Left forelimb (tissue), 1 donor: ENCODE measurements around the gene IQCM.

Experiments
- DNase-seq: peaks from one replicate; pipeline ENCODE4 v3.0.0-alpha.2; 2018; ENCODE audit warnings: low spot score

The IQCM gene

DNA sequence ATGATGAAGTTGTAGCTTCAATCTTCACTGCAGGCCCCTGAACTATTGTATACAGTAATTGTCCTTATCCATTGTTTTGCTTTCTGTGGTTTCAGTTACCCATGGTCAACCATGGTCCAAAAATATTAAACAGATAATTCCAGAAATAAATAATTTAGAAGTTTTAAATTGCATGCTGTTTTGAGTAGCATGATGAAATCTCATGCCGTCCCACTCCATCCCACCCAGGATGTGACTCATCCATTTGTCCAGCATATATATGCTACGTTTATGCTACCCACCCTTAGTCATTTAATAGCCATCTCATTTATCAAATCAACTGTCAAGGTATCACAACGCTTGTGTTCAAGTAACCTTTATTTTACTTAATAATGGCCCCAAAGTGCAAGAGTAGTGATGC is 34.5 kb downstream of the IQCM start:
- no peak for DNase-seq

DNA sequence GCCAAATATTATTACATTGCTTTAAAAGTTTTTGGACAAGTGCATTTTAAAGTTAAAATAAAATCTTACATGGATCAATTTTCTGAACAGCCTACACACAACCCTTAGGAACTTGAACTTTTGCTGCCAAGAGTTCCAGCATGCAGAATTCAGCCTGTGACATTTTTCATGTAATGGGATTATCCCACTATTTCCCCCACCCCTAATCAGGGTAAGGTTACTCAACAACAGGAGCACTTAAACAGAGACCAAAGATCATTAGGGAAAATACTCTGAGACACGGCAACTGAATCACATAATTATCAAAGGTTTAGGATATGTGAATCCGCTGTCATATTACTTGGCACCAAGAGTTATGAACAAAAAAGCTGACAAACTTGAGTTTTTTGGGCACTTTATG is 47.2 kb downstream of the IQCM start:
- no peak for DNase-seq

DNA sequence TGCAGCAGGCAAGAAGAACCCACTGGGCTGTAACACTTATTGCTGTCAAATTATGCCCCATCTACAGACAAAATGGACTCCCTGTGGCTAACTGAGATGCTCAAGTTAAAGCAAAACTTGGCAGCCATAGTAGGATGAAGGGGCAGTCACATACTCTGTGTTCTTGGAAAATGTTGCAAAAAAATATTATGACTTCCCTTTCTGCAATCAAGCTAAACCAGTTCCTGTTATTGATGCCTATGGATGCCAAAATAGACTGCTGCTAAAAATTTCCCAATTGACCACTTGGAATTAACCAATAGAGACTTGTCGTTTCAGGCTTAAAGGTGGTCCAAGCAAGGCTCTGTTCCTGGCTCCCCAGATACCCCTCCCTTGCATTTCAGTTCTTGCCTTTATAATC is 49.5 kb downstream of the IQCM start:
- DNase-seq: no peak

DNA sequence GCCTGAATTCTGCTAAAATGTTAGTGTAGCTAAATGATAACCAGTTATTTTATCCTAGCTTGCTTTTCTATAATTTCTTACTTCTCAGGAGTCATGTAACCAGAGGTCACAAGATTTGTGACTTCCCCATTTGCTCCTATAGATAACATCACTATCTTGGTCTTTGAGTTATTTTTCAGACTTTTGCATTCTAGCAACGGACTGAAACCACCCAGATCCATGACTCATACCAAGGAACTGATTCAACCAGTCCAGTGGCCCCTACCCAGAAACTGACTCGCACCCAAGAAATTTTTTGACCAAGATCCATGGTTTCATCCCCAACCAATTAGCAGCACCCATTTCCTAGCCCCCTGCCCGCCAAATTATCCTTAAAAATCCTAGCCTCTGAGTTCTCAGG is 50.0 kb downstream of the IQCM start:
- no peak for DNase-seq

DNA sequence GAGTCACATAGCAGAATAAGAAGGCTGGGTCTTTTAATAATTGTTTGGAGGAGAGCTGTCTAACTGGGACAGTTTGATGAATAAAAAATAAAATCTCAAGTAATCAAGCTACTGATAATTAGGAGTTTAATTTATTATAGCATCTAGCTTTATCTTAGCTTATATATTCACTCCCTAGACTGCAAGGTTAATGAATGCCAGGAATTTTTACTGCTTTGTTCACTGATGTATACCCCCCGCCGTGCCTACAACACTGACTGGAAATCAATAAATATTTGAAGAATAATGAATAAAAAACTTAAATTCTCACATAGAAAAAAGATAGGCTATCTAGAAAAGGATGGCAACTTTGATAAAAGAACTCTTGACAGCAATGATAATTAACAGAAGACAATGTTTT is 59.7 kb downstream of the IQCM start:
- DNase-seq: no peak

DNA sequence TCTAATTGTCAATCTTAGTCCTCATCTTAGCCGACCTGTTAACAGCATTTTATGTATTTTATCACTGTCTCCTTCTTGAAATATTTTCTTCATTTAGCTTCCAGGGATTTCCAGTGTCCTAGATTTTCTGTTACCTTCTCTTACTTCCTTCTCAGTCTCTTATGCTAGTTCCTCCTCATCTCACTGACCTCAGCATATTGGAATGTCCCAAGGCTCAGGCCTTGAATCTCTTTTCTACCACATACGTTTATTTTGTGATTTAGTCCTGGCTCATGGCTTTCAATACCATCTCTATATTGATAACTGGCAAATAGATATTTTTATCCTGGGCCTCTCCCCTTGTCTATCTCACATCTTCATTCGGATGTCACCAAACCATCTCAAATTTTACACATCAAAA is 61.1 kb downstream of the IQCM start:
- DNase-seq: no peak

DNA sequence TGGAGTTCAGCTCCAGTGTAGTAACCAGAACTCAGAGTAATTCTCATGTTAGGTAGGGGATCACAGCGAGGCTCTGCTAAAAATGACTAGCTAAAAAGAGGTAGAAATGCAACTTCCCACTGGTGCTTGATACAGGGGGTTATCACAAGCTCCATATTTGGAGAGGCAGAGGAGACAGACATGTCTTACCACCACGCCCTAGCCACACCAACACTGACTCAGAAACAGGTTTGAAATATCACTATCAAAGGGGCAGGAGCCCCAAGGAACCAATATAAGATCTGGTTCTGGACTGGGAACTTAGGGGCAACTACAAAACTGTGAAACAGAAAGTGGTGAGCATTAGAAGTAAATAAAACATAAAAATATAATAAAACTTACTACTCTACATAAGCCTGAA is 62.9 kb downstream of the IQCM start:
- DNase-seq: no peak

DNA sequence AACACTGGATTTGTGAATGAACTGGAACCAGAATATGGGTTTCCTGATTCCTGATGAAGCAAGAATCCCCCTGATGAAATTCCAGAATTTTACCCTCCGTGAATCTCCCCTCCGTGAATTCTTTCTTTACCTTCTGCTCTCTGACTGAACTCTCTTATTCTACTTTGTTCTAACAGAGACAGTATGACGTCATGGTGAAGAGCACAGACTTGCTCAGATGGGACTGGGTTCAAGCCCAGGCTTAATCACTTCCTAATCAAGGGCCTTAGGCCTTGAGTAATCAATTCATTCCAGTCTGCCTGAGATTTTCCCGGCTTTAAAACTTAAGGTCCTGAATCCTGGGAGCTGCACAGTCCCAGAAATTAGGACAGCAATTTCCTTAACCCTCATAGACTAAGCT is 64.5 kb downstream of the IQCM start:
- DNase-seq: no peak

DNA sequence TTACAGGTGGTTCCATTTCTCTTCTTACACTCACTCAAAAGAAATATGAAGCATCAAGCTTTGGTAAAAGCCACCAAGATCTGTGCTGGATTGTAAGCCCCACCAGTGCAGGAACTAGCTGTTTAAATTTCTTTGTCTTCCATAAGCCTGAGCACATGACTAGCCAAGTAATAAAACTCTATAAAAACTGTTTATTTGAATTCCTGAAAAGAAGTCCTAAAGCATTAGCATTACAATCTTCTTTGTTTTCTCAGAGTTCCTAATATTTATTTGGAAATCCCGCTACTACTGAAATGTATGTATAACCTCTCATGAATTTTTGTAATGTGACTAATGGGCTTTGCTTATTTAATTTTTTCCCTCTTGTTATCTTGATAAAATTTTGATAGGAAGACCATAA is 65.9 kb downstream of the IQCM start:
- DNase-seq: no peak

DNA sequence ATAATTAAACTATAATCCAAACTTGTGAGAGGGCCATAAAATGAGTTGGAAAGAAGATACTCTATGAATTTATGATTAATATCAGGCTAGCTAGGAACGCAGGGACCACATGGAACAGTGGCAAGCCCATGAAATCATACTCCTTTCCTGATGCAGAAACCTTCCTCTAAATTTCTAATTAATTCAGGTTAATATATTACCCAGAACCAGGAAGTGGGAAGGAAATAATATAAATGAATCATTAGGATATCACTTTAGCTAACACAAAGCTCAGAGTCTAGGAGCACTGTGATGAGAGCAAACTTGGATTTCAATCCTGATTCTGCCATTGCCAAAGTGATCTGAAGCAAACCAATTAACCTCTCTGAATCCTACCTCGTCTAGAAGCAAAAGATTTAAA is 68.0 kb downstream of the IQCM start:
- DNase-seq: no peak

DNA sequence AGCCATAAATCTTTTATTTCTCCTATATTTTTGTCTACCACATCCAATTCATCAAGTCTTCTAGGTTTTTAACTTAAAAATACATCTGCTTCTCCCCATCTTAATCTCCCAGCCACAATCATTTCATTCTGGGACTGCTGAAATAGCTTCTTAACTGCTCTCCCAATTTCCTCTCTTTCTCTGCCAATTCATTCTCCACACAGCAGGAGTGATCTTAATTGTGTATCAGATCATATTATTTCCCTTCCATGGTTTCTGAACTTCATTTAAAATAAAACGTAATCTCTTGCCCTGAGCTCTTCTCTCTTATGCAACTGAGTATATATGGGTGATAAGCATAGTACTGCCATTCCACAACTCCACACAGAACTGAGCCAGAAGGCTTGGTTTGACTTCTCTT is 69.4 kb downstream of the IQCM start:
- DNase-seq: no peak

DNA sequence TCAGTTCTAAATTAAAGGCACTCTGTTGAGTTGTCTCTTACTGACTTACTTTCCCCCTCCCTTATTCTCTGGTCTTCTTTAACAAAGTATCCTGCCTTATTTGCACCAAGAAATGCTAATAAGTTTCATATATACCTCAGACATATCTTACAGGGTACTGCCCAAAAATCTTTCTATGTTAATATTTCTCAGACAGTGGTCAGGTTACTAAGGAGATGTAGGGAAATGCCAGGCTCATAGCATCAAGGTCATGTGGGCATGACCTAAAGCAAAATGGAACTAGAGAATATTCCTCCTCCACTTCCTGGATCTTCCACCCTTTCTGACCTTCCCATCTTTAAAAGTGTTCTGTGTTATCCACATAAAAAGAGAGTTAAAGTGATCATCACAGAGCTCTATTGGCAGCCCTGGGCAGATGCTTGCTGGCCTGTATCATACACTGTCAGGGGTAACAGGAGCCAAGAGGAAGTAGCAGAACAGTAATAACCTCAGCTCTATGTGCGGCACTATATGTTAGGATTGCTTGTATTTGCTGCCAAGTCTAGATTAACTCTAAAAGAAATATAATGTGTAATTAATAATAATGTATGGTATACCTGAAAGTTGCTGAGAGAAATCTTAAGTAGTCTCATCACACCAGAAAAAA is 74.3 kb downstream of the IQCM start:
- no peak for DNase-seq

DNA sequence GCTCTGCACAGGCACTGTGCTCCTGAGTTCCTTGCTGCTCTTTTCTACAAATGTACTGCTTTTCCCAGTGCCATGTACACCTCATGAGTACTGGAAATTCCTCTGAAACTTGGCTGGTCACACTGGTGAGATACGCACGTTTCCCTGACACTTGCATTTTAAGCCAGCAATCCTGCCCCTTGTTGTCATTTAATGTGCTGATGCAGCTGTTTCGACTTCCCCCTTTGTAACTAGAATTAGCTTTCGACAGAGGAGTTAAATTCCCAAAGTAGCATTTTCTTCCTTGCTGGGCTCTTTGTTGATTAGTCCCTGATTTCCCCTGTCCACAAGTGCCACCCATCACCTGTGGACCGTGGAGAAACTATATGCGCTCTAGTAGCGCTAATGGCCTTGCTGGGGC is 77.5 kb downstream of the IQCM start:
- DNase-seq: no peak

DNA sequence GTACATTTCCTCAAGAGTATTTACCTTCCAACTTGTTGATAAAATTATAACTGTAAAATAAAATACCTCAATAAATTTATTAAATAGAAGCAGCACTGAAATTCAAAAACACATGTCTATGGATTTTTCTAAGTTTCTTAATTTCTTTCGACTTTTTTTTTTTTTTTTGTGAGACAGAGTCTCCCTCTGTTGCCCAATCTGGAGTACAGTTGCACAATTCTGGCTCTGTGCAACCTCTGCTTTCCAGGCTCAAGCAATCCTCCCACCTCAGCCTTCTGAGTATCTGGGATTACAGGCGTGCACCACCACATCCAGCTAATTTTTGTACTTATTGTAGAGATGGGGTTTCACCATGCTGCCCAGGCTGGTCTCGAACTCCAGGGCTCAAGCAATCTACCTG is 79.8 kb downstream of the IQCM start:
- DNase-seq: no peak

DNA sequence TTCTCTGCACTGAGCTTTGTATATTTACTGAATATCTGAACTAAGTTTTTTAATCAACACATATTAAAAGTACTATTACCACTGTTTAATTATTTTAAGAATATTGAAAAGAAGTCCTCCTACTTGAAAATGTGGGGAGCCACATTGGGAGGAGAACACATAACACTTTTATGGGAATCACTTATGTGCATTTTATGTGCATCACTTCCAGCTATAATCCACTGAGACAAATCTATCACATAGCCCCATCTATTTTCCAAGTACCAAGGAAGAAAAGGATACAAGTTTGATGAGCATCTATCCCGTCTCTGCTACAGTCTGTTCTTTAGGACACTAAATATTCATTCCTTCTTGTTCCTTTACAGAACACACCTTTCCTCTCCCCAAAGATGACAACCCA is 87.2 kb downstream of the IQCM start:
- DNase-seq: no peak

DNA sequence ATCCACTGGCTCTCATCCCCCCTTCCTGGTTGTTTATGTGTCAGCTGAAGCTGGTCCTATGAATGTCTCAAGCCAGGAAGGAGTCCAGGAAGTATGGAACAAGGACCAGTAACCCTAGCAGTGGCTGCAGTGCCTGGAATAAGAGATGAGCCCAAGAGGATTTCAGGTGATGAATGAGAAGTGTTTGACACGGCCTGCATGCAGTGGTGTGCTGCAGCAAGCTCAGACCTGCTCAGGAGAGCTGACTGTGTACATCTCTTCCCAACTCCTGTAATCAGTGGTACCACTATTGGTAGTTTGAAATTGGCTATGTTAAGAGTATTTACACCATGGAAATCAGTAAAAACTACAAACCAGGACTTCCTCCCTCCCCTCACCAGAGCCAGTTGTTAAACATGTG is 88.0 kb downstream of the IQCM start:
- no peak for DNase-seq

DNA sequence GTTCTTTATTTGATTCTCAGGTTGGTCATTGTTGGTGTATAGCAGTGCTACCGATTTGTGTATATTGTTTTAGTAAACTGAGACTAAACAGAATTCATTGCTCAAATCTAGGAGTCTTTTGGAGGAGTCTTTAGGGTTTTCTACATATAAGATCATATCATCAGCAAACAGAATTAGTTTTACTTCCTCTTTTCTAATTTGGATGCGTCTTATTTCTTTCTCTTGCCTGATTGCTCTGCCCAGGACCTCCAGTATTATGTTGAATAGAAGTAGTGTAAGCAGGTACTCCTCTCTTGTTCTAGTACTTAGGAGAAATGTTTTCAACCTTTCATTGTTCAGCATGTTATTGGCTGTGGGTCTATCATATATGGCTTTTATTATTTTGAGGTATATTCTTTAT is 92.6 kb downstream of the IQCM start:
- no peak for DNase-seq

DNA sequence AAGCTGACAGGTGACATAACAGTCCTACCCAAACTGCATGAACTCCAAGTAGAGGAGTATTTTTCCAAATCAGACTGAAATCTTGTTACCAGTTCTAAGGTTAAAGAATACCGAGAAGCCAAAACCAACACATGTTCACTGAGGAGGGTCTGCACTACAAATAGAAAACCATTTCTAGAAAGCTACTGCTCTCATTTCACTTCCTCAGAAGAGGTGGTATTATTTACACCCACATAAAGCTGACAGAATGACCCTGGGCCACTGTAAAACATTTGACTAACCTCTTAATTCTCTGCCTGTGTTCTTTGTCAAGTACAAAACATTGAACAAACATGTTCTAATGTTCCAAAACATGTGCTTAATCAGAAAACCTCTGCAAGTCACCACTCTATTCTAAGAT is 95.8 kb downstream of the IQCM start:
- DNase-seq: no peak

DNA sequence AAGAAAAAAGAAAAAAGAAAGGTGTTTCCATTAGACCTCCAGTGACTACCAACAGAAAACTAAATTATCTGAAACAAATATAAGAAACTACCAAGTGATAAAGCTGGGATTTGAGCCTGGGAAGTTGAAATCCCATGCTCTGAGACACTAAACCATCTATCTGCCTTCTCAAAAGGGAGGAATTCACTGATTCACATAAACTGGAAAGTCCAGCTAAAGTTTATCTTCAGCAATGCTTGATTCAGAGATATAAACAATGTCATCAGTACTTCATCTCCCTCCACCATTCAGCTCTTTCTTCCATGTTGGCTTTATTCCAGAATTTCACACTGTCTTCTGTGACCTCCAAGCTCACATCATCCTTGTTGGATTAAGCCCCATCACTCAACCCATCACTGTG is 96.3 kb downstream of the IQCM start:
- no peak for DNase-seq

DNA sequence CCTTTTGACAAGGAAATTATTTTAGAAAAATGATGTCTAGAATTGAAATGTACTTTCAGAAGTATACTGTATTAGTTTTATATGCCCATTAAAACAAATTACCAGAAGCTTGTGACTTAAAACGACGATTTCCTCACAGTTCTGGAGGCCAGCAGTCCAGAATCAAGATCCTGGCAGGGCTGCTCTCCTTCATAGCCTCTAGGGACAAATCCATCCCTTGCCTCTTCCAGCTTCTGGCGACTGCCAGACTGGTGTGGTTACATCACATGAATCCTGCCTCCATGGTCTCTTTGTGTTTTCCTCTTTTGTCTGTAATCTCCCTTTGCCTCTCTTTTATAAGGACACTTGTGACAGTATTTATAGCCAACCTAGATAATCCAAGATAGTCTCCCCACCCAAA is 97.1 kb downstream of the IQCM start:
- no peak for DNase-seq

DNA sequence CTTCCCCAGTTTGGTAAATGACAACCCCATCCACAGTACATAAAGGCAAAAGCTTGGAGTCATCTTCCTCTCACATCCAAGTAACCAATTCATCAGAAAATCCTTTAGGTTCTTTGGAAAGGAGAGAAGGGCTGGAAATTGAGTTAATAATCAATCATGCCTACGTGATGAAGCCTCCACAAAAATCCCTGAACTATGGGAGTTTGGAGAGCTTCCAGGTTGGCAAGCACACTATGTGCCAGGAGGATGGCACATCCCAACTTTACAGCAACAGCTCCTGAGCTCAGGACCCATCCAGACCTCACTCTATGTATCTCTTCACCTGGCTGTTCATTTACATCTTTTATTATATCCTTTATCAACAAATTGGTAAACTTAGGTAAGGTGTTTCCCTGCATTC is 98.9 kb downstream of the IQCM start:
- no peak for DNase-seq

DNA sequence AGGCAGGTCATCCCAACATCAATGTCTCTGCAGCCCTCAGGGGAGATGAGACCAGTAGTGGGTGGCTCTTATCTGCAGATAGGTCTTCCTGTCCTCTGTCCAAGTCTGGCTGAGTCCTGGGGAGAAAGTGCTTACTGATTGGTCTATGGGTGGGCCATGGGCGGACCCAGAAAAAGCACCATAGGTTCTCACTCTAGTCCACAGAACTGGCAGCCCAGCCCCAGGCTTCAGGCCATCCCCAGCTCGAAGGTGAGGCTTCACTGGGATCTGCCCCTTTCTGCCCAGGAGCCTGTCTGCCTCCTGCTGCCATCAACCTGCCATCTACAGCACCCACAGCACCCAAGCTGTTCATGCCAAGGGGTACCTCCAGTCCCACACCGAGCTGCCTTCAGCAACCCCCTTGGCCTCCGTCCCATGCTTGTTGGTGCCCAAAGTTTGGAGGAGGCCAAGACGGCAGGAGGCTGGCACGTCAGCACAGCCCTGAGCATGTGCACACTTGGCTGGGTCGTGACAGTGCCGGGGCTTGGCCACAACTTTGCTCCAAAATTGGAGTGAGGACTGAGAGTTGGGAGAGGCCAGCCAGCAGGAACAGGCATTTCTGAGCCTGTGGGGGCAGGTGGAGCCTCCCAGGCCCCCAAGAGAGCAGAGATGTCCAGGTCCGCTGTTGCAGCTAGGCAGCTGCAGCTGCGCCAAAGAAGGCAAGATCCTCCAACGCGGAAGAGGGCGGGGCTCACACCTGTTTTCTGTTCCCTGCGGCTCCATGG is 99.6 kb downstream of the IQCM start:
- no peak for DNase-seq

DNA sequence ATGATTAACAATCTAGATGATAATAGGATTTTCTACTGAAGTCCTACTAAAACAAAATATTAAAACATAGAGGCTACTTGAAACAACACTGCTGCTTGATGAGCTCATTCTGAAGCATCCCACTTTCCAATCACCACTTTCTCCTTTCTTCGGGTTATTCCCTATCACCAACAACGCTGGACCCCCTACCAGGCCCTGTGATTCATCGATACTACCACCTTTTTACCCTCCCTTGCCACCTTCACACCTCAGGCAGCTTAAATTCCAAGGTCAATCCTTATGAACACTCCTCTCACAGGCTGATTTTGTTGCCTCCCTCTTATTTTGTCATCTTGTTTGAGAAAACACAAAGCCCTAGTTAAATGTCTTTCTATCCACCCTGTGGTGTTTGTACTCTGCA is 102.6 kb downstream of the IQCM start:
- DNase-seq: no peak
